NCI-H2227 (cell line): Measurements from ENCODE around the gene DLG1.
"Not testable (repeated sequence)": the region's sequence is repeated elsewhere in the genome, so short reads cannot be mapped to it uniquely, and the experiment has no call there.

Source experiments
- DNase-seq: peaks from one replicate; lab custom pipeline; 2025; ENCODE audit not compliant: unreplicated experiment; lab: John Stamatoyannopoulos, UW

DLG1 gene

DNA sequence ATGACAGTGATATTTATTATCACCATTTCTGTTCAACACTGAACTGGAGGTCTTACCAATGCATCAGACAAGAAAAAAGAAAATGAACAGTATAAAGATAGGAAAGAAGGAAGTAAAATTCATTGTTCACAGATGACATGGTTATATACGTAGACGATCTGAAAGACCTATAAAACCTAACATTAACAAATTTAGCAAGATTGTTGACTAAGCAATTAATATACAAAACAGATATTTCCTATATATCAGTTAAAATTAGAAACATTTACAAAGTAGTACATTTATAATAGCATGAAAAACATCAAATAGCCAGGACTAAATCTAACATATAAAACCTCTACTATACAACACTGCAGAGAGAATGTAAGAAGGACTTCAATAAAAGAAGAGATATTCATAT, 176.0 kb downstream of the DLG1 start:
- no peak for DNase-seq

- no peak for DNase-seq
Observed at GRCh38 chr3:197117114-197117513, 181.3 kb downstream of the DLG1 start.

DNA sequence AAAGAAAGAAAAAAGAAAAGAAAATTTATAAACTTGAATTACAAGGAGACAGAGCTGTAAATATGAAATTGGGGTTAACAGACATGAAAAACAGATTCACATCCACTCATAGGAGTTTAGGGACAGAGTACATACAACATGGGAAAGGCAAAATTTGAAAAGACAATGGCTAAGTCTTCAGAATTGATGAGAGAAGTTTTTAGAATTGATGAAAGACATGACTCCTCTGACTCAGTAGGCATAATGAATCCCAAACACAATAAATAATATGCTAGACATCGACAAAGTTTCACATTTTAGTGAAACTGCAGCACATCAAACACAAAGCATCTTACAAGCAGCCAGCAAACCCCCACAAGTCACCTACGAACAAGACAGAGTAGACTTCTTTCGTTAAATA, 184.4 kb downstream of the DLG1 start:
- no peak for DNase-seq

- DNase-seq = no peak
Observed at GRCh38 chr3:197111685-197112084, 186.7 kb downstream of the DLG1 start.

GRCh38 chr3:197105786-197106185, 192.6 kb downstream of the DLG1 start:
- no peak for DNase-seq

- no peak for DNase-seq
Observed at GRCh38 chr3:197104738-197105137, 193.7 kb downstream of the DLG1 start.

DNA sequence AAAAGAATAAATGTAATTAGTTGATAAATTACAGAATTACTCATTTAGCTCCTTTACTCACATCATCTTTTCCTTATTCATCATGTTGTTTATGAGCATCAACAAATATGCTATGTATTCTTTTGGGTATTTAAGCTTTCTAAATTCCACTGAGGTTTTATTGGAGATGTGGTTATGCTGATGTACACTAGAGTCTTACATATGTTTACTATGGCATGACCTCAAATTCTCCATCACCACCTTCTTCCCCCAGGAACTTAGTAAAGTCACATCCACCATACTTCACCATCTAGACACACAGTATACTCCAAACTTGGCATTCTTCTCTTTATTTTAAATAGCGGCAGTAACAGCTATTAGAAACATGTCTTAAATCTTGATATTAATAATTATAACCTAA, 194.6 kb downstream of the DLG1 start:
- no peak for DNase-seq

DNA sequence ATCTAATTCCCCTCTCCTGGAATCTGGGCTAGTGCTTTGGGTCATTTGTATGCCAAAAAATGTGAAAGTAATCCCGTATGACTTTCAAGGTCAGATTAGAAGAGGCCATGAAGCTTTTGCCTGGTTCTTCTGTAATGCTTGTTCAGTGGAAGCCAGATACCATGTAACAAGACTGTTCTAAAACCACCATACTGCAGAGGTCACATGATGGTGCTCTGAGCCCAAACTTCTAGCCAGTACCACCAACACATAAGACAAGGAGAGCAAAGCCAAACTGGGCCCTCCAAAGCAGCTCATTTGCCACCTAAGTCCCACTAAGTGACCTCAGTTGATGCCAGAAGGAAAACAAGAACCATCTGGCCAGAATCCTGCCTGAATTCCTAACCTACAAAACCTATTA, 204.5 kb downstream of the DLG1 start:
- DNase-seq = no peak

GRCh38 chr3:197088370-197088769, 210.0 kb downstream of the DLG1 start:
- no peak for DNase-seq

DNA sequence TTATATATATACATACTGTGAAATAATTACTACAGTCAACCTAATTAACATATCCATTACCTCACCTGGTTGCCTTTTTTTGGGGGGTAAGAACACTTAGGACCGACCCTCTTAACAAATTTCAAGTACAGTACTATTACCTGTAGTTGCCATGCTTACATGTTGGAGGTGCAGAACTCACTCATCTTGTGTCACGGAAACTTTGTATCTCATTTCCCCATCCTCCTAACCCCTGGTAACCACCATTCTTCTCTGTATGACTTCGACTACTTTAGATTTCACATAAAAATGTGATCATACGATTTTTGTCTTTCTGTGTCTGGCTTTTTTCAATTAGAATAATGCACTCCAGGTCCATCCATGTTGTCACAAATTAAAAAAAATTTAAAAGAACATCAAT, 213.3 kb downstream of the DLG1 start:
- no peak for DNase-seq

DNA sequence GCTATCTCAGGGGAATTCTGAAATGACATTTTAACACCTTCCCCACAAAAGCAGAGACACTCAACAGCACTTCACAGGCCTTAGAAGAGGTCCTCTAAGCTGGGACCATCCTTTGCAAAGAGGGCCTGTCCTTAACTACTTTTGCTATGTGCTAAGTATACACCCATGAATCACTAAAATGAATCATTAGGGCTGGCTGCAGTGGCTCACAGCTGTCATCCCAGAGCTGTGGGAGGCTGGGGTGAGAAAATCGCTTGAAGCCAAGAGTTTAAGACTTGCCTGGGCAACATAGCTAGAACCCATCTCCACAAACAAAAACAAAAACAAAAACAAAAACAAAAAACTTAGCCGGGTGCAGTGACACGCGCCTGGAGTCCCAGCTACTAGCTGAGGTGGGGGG, 214.9 kb downstream of the DLG1 start:
- no peak for DNase-seq

- no peak for DNase-seq
Observed at GRCh38 chr3:197082871-197083270, 215.5 kb downstream of the DLG1 start.

DNA sequence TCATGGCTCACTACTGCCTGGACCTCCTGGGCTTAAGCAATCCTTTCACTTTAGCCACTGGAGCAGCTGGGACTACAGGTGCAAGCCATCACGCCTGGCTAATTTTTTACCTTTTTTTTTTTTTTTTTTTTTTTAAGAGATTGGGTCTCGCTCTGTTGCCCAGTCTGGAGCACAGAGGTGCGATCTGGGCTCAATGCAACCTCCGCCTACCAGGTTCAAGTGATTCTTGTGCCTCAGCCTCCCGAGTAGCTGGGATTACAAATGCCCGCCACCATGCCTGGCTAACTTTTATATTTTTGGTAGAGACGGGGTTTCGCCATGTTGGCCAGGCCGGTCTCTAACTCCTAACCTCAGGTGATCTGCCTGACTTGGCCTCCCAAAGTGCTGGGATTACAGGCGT, 218.1 kb downstream of the DLG1 start:
- no peak for DNase-seq

GRCh38 chr3:197076415-197076814, 222.0 kb downstream of the DLG1 start:
- DNase-seq = no peak

DNA sequence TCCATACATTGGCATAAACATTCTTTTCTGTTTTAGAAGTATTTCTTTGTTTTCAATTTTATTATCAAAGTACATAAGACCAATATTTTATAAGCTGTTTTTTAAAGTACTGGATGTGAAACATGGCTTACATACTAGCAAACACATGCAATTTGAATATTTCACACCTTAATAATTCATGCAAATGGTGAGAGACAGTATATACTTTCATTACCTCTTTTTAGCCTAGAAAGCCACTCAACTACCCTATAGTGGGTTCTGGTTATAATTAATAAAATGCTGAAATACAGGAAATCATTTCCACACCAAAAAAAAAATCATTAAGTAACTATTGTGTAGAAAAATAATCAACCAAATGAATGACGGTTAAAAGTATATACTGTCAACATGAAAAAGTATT, 230.3 kb downstream of the DLG1 start:
- no peak for DNase-seq

GRCh38 chr3:197064771-197065170, 233.6 kb downstream of the DLG1 start:
- DNase-seq = no peak

DNA sequence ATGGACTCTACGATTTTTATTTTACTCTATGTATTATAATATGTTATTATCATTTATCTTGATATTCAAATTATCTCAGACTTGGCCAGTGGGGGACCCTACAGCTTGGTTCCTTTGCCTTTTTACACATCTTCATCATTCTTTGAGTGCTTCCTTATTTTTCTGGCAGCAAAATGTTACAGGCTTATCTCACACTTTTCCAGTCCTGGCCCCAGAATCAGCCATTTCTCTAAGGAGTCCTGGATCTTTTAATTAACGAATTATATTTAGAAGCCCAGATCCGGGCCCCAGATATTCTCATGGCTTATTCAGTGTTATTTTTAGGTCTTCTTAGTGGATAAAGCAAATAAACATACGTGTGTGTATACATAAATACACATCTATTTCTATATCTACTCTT, 236.0 kb downstream of the DLG1 start:
- DNase-seq = no peak

DNA sequence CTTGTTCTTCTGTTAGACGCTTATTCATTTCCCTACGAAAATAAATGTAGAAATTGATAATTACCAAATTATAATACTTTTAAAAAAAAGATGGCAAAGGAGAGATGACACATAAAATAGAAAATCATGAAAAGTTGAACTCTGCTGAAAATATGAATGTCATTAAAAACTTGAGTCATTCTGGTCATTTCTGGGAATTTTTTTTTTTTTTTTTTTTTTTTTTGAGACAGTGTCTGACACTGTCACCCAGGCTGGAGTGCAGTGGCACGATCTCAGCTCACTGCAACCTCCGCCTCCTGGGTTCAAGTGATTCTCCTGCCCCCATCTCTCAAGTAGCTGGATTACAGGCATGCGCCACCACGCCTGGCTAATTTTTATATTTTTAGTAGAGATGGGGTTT, 246.8 kb downstream of the DLG1 start:
- DNase-seq = not testable (repeated sequence)

- no peak for DNase-seq
Observed at GRCh38 chr3:197050511-197050910, 247.9 kb downstream of the DLG1 start.

DNA sequence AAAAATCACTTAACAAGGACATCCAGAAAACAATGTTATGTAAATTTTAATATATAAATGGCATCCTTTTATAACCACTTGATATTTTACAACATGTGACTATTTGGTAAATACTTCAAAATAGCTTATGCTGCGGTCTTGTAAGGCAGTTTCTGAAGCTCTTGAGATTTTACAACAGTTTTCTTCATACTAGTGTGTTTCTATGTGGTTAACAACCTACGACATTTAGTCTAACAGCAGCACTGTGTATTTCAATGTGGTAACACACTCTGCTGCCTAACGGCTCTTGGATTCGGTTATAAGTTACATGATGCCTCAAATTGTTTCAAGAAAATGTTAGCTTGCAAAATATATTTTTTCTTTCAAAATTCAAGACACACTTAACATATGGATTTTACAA, 255.9 kb downstream of the DLG1 start:
- no peak for DNase-seq

DNA sequence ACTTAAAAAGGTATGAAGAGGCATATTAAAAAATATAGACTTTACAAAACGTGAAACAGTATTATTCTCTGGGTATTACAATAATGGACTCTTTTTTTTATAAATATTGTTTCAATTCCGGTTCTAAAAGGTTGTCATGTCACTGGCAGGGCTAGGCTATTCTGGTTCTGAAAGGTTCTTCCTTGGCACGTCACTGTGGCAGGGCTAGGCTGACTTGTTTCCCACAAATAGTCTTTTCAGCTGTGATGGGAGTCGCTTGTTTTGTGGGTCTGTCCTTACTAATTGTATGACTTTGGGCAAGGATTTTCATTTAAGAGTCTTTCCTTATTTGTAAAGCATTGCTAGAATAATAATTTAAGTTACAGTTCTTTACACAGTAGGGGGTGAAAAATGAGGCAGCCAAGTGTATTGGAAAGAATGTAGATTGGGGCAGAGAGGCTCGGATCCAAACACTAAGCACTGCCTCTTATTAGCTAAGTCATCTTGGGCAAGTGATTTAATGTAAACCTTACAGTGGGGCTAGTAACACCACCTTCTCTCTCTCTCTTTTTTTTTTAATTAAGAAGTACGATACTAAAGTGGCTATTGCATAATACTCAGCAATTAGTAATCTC, 256.4 kb downstream of the DLG1 start:
- no peak for DNase-seq

DNA sequence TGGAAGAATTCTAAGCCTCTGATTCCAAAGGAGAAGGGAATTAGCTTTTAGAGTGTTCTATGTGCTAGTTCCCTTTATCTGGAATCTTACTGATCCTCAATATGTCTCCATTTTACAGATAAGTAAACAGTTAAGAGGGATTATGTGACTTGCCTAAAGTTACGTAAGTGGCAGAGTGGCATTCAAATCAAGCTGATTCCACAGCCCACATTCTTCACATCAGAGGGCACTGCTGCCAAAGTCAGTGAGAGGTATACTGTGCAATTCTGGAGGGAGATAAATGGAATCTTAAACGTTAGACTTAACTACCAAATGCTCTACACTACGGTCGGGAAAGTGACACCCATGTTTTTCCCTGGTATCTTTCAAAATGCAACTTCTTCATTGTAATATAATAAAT, 257.8 kb downstream of the DLG1 start:
- DNase-seq = no peak

GRCh38 chr3:197038679-197039462, 259.5 kb downstream of the DLG1 start:
- no peak for DNase-seq
